ENCODE measurements around the gene ABCB1. TPM values are rescaled to one million over a fixed set of nuclear protein-coding genes. Genes with fewer than 3 reads are reported as not detected.

ABCB1 gene
- total RNA-seq, 1 donor from 2014 or later, result 4.1 TPM

DNA sequence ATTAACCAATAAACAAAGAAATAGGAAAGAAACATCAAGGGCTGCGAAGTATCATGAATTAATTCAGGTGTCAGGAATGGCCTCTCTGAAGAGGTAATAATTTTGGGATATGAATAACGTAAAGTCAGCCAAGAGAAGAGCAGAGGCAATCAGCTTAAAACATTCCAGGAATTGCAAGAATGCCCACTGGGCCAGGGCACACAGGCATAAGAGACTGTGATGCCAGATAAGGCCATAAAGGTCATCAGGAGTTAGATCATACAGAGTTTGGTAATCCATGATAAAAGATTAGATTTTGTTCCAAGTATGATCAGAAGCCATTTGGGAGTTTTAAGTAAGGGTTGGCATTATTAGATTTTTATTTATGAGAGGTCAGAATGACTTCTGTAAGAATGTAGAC is 72.0 kb downstream of the ABCB1 start:
- intact Hi-C loops (cut with micrococcal nuclease), result no loop called here
- no peaks in the 10 kb centered on the region for H3K9me3 Mint-ChIP-seq
- peaks cover 5% of the 10 kb centered on the region for H3K4me1 Mint-ChIP-seq
- peaks cover 28% of the 10 kb centered on the region for H3K36me3 Mint-ChIP-seq (ENCODE audit: low read depth)
- no peak overlapping the region for H3K27ac Mint-ChIP-seq
- DNase-seq (no peak), ATAC-seq (ENCODE audit: low read depth) (no peak)
- POLR2A ChIA-PET, result no interaction called here
- TF ChIP-seq CTCF (IDR thresholded peaks at IDR 0.05), result no peak
- CTCF ChIA-PET, result no interaction called here
- no peaks in the 10 kb centered on the region for H3K27me3 Mint-ChIP-seq
- no peak overlapping the region for H3K4me3 Mint-ChIP-seq

DNA sequence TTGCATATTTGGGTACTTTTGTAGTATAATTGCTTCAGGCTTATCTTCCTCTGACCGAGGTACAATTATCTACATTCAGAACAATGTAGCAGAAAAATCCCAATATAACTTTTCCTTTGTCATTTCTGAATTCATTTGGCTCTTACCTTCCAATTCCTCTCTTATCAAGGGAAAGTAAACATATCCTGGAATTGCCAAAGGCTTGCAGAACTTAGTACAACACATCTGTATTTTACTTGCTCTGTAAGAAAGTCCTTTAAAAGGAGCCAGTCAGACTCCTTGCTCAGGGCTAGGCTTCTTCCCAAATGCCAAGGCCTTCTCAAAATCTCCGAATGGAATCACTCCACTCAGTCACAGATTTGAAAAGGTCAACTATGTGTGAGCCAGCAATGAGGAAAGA is 81.9 kb downstream of the ABCB1 start:
- H3K4me1 Mint-ChIP-seq, result no peaks in the 10 kb centered on the region
- ChIA-PET POLR2A (no interaction called here), CTCF (no interaction called here)
- H3K36me3 Mint-ChIP-seq (ENCODE audit: low read depth), result peaks cover 14% of the 10 kb centered on the region
- DNase-seq (no peak), ATAC-seq (ENCODE audit: low read depth) (no peak)
- H3K27ac Mint-ChIP-seq, result no peak overlapping the region
- TF ChIP-seq CTCF (IDR thresholded peaks at IDR 0.05), result no peak
- no peaks in the 10 kb centered on the region for H3K27me3 Mint-ChIP-seq
- intact Hi-C loops (cut with micrococcal nuclease), result no loop called here
- no peak overlapping the region for H3K4me3 Mint-ChIP-seq
- no peaks in the 10 kb centered on the region for H3K9me3 Mint-ChIP-seq

GRCh38 chr7:87517891-87518290 is 82.8 kb downstream of the ABCB1 start:
- ATAC-seq (ENCODE audit: low read depth), result no peak

DNA sequence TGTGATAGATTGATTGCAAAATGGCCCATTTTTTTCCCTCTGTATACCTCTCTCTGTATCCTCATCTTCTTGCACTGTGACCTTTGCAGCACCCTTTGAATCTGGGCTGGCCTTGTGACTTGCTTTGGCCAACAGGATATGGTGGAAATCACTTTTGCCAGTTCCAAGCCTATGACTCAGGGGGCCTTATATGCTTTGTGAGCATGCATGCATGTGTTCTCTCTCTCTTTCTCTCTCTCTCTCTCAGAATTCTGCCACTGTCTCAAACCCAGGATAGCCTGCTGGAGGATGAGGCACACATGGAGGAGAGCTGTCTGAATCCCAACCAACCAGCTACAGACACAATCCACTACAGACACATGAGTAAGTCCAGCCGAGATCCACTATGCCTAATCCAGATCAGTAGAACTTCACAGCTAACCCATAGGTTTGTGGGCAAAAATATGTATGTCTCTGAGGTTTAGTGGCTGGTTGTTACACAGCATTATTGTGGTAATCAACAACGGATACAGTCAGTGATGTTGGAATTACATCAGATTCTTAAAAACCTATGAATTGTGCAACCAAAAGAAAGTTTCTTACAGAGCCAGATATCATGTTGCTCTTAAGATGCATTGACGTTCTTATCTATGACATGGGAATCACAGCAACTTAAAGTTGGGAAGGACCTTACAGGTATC is 83.4 kb downstream of the ABCB1 start:
- intact Hi-C loops (cut with micrococcal nuclease), result no loop called here
- no peaks in the 10 kb centered on the region for H3K4me1 Mint-ChIP-seq
- ATAC-seq (ENCODE audit: low read depth) (no peak), DNase-seq (no peak)
- peaks cover 19% of the 10 kb centered on the region for H3K36me3 Mint-ChIP-seq (ENCODE audit: low read depth)
- no peak overlapping the region for H3K27ac Mint-ChIP-seq
- no peaks in the 10 kb centered on the region for H3K9me3 Mint-ChIP-seq
- H3K27me3 Mint-ChIP-seq, result no peaks in the 10 kb centered on the region
- POLR2A ChIA-PET, result no interaction called here
- H3K4me3 Mint-ChIP-seq, result no peak overlapping the region
- TF ChIP-seq CTCF (IDR thresholded peaks at IDR 0.05), result no peak
- CTCF ChIA-PET, result no interaction called here

More at GRCh38 chr7:87517891-87518290, 82.8 kb downstream of the ABCB1 start:
- POLR2A ChIA-PET, result no interaction called here
- peaks cover 19% of the 10 kb centered on the region for H3K36me3 Mint-ChIP-seq (ENCODE audit: low read depth)
- intact Hi-C loops (cut with micrococcal nuclease), result no loop called here
- H3K27me3 Mint-ChIP-seq, result no peaks in the 10 kb centered on the region
- TF ChIP-seq CTCF (IDR thresholded peaks at IDR 0.05), result no peak
- no peak overlapping the region for H3K4me3 Mint-ChIP-seq
- CTCF ChIA-PET, result no interaction called here
- no peak for DNase-seq
- H3K4me1 Mint-ChIP-seq, result no peaks in the 10 kb centered on the region
- no peak overlapping the region for H3K27ac Mint-ChIP-seq
- no peaks in the 10 kb centered on the region for H3K9me3 Mint-ChIP-seq

DNA sequence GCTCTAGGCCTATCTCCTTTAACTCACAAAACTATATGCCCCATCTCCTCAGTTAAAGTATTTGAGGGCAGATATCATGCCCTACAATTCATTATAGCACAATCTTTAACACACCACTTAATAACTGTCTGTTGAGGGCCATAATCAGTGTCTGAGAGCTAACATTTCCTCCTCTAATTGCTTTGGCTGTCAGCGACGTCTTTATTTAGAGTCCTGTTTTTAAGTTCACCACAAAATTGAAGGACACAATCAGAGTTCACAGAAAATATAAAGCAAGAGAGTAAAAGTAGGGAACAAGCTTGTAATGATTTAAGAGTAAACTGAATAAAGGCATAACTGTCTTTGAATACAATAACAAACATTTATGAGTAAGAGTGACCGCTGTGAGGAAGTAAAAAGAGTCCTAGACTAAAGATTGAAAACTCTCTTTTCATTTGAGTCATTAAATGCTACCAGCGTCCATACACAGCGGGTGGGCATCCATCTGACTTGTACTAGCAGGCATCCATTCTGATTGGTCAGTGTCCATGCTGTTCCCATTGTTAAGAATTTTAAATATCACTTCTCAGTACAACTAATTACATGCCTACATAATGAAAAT is 86.8 kb downstream of the ABCB1 start:
- no peak overlapping the region for H3K27ac Mint-ChIP-seq
- peaks cover 8% of the 10 kb centered on the region for H3K4me1 Mint-ChIP-seq
- no peak overlapping the region for H3K4me3 Mint-ChIP-seq
- no peak for ATAC-seq (ENCODE audit: low read depth)
- intact Hi-C loops (cut with micrococcal nuclease), result no loop called here
- no peaks in the 10 kb centered on the region for H3K9me3 Mint-ChIP-seq
- TF ChIP-seq CTCF (IDR thresholded peaks at IDR 0.05), result no peak
- H3K27me3 Mint-ChIP-seq, result no peaks in the 10 kb centered on the region
- ChIA-PET POLR2A (no interaction called here), CTCF (no interaction called here)
- no peak for DNase-seq
- peaks cover 22% of the 10 kb centered on the region for H3K36me3 Mint-ChIP-seq (ENCODE audit: low read depth)
